ENCODE results near the gene MBP. TPM values are rescaled to one million over a fixed set of nuclear protein-coding genes. Genes with fewer than 3 reads are reported as not detected.
A peak's percentile ranks its signal among the peaks of the same experiment; 100 is the strongest.

The MBP gene
- total and polyA plus RNA-seq, 10 of the 15 experiments (the other 5 are each of a cell fraction or from before 2014, with no cell fraction given) = 12.2 to 67.8 (median 42.1) TPM

DNA sequence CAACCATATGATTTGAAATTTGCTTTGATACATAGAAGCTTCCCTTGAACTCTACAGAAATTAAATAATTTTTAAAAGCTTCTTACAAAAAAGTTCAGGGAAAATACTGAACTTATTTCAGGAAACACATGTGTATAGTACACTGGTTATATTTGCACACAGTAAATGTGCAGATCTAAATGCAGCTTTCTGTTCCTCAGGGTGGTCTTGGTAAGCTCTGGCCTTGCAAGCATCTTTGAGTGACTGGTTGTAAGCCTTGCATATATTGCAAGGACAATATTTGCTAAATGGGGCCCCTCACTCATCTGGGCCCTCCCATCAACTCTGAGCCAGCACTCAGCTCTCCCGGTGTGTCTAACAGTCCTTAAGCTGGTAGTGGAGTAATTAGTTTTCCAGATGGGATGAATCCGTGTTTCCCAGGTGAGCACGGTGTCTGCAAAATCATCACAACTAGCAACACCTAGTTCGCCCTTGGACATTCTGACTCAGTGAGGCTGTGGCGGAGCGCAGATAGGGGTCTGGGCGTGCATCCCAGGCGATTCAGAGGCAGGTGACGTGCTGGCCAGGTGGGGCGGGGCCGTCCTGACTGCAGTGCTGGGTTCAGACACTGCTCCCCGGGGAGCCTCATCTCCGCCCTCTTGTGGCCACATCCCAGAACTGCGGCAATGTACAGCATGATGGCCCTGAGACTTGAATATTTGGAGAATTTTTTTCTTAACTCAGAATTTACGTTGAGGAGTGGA is 149.6 kb downstream of the MBP start (continued):
- no peak for TF ChIP-seq TCF3 (IDR thresholded peaks at IDR 0.05; ENCODE audit: borderline replicate concordance, insufficient read depth, low read depth, low read length)
- no peak for TF ChIP-seq MYB (IDR thresholded peaks at IDR 0.05; ENCODE audit: borderline replicate concordance, low read depth, low read length)
- TF ChIP-seq SUZ12 (IDR thresholded peaks at IDR 0.05; ENCODE audit: unreplicated experiment) = no peak
- TF ChIP-seq, protein P1, sequence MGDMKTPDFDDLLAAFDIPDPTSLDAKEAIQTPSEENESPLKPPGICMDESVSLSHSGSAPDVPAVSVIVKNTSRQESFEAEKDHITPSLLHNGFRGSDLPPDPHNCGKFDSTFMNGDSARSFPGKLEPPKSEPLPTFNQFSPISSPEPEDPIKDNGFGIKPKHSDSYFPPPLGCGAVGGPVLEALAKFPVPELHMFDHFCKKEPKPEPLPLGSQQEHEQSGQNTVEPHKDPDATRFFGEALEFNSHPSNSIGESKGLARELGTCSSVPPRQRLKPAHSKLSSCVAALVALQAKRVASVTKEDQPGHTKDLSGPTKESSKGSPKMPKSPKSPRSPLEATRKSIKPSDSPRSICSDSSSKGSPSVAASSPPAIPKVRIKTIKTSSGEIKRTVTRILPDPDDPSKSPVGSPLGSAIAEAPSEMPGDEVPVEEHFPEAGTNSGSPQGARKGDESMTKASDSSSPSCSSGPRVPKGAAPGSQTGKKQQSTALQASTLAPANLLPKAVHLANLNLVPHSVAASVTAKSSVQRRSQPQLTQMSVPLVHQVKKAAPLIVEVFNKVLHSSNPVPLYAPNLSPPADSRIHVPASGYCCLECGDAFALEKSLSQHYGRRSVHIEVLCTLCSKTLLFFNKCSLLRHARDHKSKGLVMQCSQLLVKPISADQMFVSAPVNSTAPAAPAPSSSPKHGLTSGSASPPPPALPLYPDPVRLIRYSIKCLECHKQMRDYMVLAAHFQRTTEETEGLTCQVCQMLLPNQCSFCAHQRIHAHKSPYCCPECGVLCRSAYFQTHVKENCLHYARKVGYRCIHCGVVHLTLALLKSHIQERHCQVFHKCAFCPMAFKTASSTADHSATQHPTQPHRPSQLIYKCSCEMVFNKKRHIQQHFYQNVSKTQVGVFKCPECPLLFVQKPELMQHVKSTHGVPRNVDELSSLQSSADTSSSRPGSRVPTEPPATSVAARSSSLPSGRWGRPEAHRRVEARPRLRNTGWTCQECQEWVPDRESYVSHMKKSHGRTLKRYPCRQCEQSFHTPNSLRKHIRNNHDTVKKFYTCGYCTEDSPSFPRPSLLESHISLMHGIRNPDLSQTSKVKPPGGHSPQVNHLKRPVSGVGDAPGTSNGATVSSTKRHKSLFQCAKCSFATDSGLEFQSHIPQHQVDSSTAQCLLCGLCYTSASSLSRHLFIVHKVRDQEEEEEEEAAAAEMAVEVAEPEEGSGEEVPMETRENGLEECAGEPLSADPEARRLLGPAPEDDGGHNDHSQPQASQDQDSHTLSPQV (IDR thresholded peaks at IDR 0.05) = no peak
- TF ChIP-seq HCFC1 (IDR thresholded peaks at IDR 0.05; ENCODE audit: low read length) = 0 out of 2 replicates have a peak, but pooled peaks have one; percentile 17
- TF ChIP-seq NFYA (IDR thresholded peaks at IDR 0.05; ENCODE audit: borderline replicate concordance, low read depth, low read length) = no peak
- no peak for TF ChIP-seq NRF1 (conservative IDR thresholded peaks at IDR 0.05; ENCODE audit: low read depth, low read length)
- TF ChIP-seq JUND (IDR thresholded peaks at IDR 0.05; ENCODE audit: low read depth, low read length) = no peak
- no peak for TF ChIP-seq KAT2A (conservative IDR thresholded peaks at IDR 0.05; ENCODE audit: control insufficient read depth, low read depth, low read length)
- TF ChIP-seq LARP7 (IDR thresholded peaks at IDR 0.05) = no peak
- 0 out of 2 replicates have a peak, but pooled peaks have one; percentile 36 for TF ChIP-seq STAT1 (conservative IDR thresholded peaks at IDR 0.05)
- TF ChIP-seq TCF12 (IDR thresholded peaks at IDR 0.05; ENCODE audit: low read depth, low read length) = 0 out of 2 replicates have a peak, but pooled peaks have one; percentile 36
- TF ChIP-seq RBBP5 (conservative IDR thresholded peaks at IDR 0.05) = no peak
- no peak for TF ChIP-seq IRF4 (IDR thresholded peaks at IDR 0.05; ENCODE audit: low read depth, low read length)
- no peak for TF ChIP-seq YBX1 (IDR thresholded peaks at IDR 0.05)
- TF ChIP-seq FOS (IDR thresholded peaks at IDR 0.05; ENCODE audit: borderline replicate concordance, extremely low read depth, insufficient read length) = no peak
- no peak for TF ChIP-seq MXI1 (IDR thresholded peaks at IDR 0.05; ENCODE audit: low read depth, low read length)
- TF ChIP-seq HDAC6 (IDR thresholded peaks at IDR 0.05; ENCODE audit: unreplicated experiment) = no peak
- no peak for TF ChIP-seq RCOR1 (conservative IDR thresholded peaks at IDR 0.05; ENCODE audit: low read depth, low read length)
- TF ChIP-seq SUPT20H (IDR thresholded peaks at IDR 0.05; ENCODE audit: borderline replicate concordance, control insufficient read depth, low read depth, low read length) = no peak
- no peak for TF ChIP-seq HSF1 (IDR thresholded peaks at IDR 0.05; ENCODE audit: low read depth, low read length)
- TF ChIP-seq SMC3 (IDR thresholded peaks at IDR 0.05; ENCODE audit: borderline replicate concordance, low read length) = peak; percentile 98
- peak; percentile 96 for TF ChIP-seq MEF2B (IDR thresholded peaks at IDR 0.05; ENCODE audit: partially characterized antibody, poor library complexity, severe bottlenecking)
- TF ChIP-seq, protein P2, sequence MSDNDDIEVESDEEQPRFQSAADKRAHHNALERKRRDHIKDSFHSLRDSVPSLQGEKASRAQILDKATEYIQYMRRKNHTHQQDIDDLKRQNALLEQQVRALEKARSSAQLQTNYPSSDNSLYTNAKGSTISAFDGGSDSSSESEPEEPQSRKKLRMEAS (IDR thresholded peaks at IDR 0.05; ENCODE audit: low read depth, low read length) = no peak
- no peak for TF ChIP-seq CHD2 (IDR thresholded peaks at IDR 0.05; ENCODE audit: borderline replicate concordance, low read depth, low read length)
- peak; percentile 83 for TF ChIP-seq RAD21 (IDR thresholded peaks at IDR 0.05; ENCODE audit: insufficient read depth, low read depth, low read length)
- TF ChIP-seq BRCA1 (IDR thresholded peaks at IDR 0.05; ENCODE audit: low read depth, low read length) = no peak

Measured in GM12878 (cell line).